WTC11 (cell line): Measurements from ENCODE around the gene SGTA. TPM values are rescaled to one million over a fixed set of nuclear protein-coding genes. Genes with fewer than 3 reads are reported as not detected.

ENCODE experiments used
- ATAC-seq: fragments of 200-7000 bp; cut with Tn5 transposase; 2 replicates; pipeline ENCODE4 v1.10.0; 2021; ENCODE audit warnings: mild to moderate bottlenecking, moderate library complexity
- CTCF ChIA-PET: fragments of 300-600 bp; sonication (Branson Sonifier 250); formaldehyde crosslinking; loops from one replicate; lab custom pipeline; 2021; ENCODE audit warnings: antibody characterized with exemption; lab: Charles Lee
- POLR2A ChIA-PET: fragments of 350-600 bp; sonication (Branson Sonifier 250); formaldehyde crosslinking; loops from one replicate; lab custom pipeline; 2021; ENCODE audit warnings: antibody characterized with exemption; lab: Charles Lee
- DNase-seq: peaks from one replicate; pipeline ENCODE4 v3.0.0; 2021; ENCODE audit warnings: low spot score
- H3K27ac Mint-ChIP-seq: 2 replicates; pipeline ENCODE4 v1.8.0; 2021; ENCODE audit warnings: mixed read lengths
- H3K27me3 Mint-ChIP-seq: 2 replicates; pipeline ENCODE4 v1.8.0; 2021; ENCODE audit warnings: low read depth, mild to moderate bottlenecking, moderate library complexity, mixed read lengths
- H3K36me3 Mint-ChIP-seq: 2 replicates; pipeline ENCODE4 v1.8.0; 2021; ENCODE audit warnings: mixed read lengths
- H3K4me1 Mint-ChIP-seq: 2 replicates; pipeline ENCODE4 v1.8.0; 2022; ENCODE audit warnings: mixed read lengths
- H3K4me3 Mint-ChIP-seq: 2 replicates; pipeline ENCODE4 v1.8.0; 2021; ENCODE audit warnings: mild to moderate bottlenecking, moderate library complexity, mixed read lengths
- H3K9me3 Mint-ChIP-seq: 2 replicates; pipeline ENCODE4 v1.8.0; 2021; ENCODE audit warnings: mixed read lengths
- AR ChIP-seq: fragments of 250-450 bp; sonication (Bioruptor Pico); IDR thresholded peaks from 2 replicates; pipeline ENCODE4 v1.9.0; 2021; ENCODE audit warnings: mild to moderate bottlenecking
- ATF1 ChIP-seq: sonication (generic); formaldehyde crosslinking; IDR thresholded peaks from 2 replicates; pipeline ENCODE4 v1.8.1; 2023; ENCODE audit warnings: mild to moderate bottlenecking, moderate library complexity, missing genetic modification reagents
- CBFB ChIP-seq: sonication (generic); formaldehyde crosslinking; IDR thresholded peaks from 2 replicates; pipeline ENCODE4 v1.8.1; 2022; ENCODE audit warnings: mild to moderate bottlenecking, low read depth, missing genetic modification reagents
- CREB1 ChIP-seq: sonication (generic); formaldehyde crosslinking; IDR thresholded peaks from 2 replicates; pipeline ENCODE4 v1.8.0; 2023; ENCODE audit warnings: mild to moderate bottlenecking, missing genetic modification reagents
- E2F1 ChIP-seq: sonication (generic); formaldehyde crosslinking; IDR thresholded peaks from 2 replicates; pipeline ENCODE4 v1.8.0; 2022; ENCODE audit warnings: mild to moderate bottlenecking, missing genetic modification reagents
- E2F4 ChIP-seq: sonication (generic); formaldehyde crosslinking; IDR thresholded peaks from 2 replicates; pipeline ENCODE4 v1.8.1; 2022; ENCODE audit warnings: low read depth, mild to moderate bottlenecking, moderate library complexity, missing genetic modification reagents, borderline replicate concordance
- ELF4 ChIP-seq: sonication (generic); formaldehyde crosslinking; IDR thresholded peaks from 2 replicates; pipeline ENCODE4 v1.8.1; 2022; ENCODE audit warnings: low read depth, mild to moderate bottlenecking, moderate library complexity, missing genetic modification reagents
- FOXK1 ChIP-seq: sonication (generic); formaldehyde crosslinking; IDR thresholded peaks from 2 replicates; pipeline ENCODE4 v1.8.0; 2022; ENCODE audit warnings: mild to moderate bottlenecking, moderate library complexity, missing genetic modification reagents
- GRHL2 ChIP-seq: fragments of 250-450 bp; sonication (Bioruptor Pico); IDR thresholded peaks from 2 replicates; pipeline ENCODE4 v1.8.0; 2022; ENCODE audit warnings: mild to moderate bottlenecking, moderate library complexity; ENCODE audit not compliant: insufficient replicate concordance, severe bottlenecking
- IRF2 ChIP-seq: sonication (generic); formaldehyde crosslinking; IDR thresholded peaks from 2 replicates; pipeline ENCODE4 v1.8.0; 2022; ENCODE audit warnings: low read depth, missing genetic modification reagents, borderline replicate concordance
- KAT7 ChIP-seq: sonication (generic); formaldehyde crosslinking; IDR thresholded peaks from 2 replicates; pipeline ENCODE4 v1.8.1; 2023; ENCODE audit warnings: missing genetic modification reagents, mild to moderate bottlenecking, borderline replicate concordance
- NFYB ChIP-seq: sonication (generic); formaldehyde crosslinking; conservative IDR thresholded peaks from 2 replicates; pipeline ENCODE4 v1.8.0; 2022; ENCODE audit warnings: low read depth, missing genetic modification reagents
- OVOL2 ChIP-seq: fragments of 250-450 bp; sonication (Bioruptor Pico); IDR thresholded peaks from 2 replicates; pipeline ENCODE4 v1.9.0; 2021; ENCODE audit warnings: mild to moderate bottlenecking, borderline replicate concordance
- SP1 ChIP-seq: sonication (generic); formaldehyde crosslinking; conservative IDR thresholded peaks from 2 replicates; pipeline ENCODE4 v1.8.1; 2022; ENCODE audit warnings: missing genetic modification reagents
- TEAD1 ChIP-seq: sonication (generic); formaldehyde crosslinking; IDR thresholded peaks from 2 replicates; pipeline ENCODE4 v1.8.0; 2022; ENCODE audit warnings: mild to moderate bottlenecking, missing genetic modification reagents
- USF1 ChIP-seq: sonication (generic); formaldehyde crosslinking; IDR thresholded peaks from 2 replicates; pipeline ENCODE4 v1.8.0; 2022; ENCODE audit warnings: mild to moderate bottlenecking, missing genetic modification reagents
- ZBTB21 ChIP-seq: sonication (generic); formaldehyde crosslinking; IDR thresholded peaks from 2 replicates; pipeline ENCODE4 v1.8.1; 2023; ENCODE audit warnings: mild to moderate bottlenecking, missing genetic modification reagents, borderline replicate concordance
- ZNF396 ChIP-seq: fragments of 250-450 bp; sonication (Bioruptor Pico); IDR thresholded peaks from 2 replicates; pipeline ENCODE4 v1.8.0; 2021; ENCODE audit warnings: mild to moderate bottlenecking, moderate library complexity, borderline replicate concordance
- total RNA-seq: library from RNA; stranded (reverse); gene quantifications from 3 replicates; pipeline ENCODE4 v1.2.3, GENCODE V29; 2021
- TF ChIP-seq, protein P1 (sequence below): fragments of 250-450 bp; sonication (Bioruptor Pico); IDR thresholded peaks from 2 replicates; pipeline ENCODE4 v1.8.0; 2021; ENCODE audit warnings: mild to moderate bottlenecking

Gene SGTA
- total RNA-seq, 1 experiment from 2014 or later, result 91.2 TPM

DNA sequence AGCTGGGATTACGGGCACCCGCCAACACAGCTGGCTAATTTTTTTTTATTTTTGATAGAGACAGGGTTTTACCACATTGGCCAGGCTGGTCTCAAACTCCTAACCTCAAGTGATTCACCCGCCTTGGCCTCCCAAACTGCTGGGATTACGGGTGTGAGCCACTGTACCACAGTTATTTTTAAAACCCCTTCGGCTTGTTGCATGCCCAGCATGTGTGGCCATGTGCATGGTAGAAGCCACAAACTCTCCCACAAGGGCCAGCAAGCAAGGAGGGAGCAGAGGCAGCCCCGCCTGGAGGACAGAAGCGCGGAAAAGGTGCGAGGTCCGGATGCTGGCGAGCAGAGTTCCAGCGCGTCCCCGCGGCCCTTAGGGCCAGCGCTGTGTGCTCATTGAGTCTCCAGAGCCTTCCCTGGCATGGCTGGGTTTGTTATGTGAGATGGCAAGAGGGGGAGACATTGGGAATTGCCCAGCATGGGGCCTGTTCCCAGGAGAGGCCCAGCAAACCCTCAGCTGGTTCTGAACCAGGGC, 15.1 kb upstream of the SGTA start:
- H3K27ac Mint-ChIP-seq, result no peak overlapping the region
- TF ChIP-seq E2F4 (CRISPR knock-in tag) (no peak), ELF4 (CRISPR knock-in tag) (no peak), ATF1 (no peak), SP1 (CRISPR knock-in tag) (no peak), CREB1 (CRISPR knock-in tag) (no peak), ZNF396 (CRISPR knock-in tag) (no peak), USF1 (no peak), KAT7 (CRISPR knock-in tag) (no peak), OVOL2 (CRISPR knock-in tag) (no peak), NFYB (no peak), E2F1 (CRISPR knock-in tag) (no peak), ZBTB21 (CRISPR knock-in tag) (no peak), IRF2 (CRISPR knock-in tag) (no peak), GRHL2 (CRISPR knock-in tag) (no peak), AR (CRISPR knock-in tag) (no peak)
- TF ChIP-seq, protein P1, sequence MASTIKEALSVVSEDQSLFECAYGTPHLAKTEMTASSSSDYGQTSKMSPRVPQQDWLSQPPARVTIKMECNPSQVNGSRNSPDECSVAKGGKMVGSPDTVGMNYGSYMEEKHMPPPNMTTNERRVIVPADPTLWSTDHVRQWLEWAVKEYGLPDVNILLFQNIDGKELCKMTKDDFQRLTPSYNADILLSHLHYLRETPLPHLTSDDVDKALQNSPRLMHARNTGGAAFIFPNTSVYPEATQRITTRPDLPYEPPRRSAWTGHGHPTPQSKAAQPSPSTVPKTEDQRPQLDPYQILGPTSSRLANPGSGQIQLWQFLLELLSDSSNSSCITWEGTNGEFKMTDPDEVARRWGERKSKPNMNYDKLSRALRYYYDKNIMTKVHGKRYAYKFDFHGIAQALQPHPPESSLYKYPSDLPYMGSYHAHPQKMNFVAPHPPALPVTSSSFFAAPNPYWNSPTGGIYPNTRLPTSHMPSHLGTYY, result no peak
- H3K4me1 Mint-ChIP-seq, result no peaks in the 10 kb centered on the region
- DNase-seq (no peak), ATAC-seq (no peak)
- ChIA-PET POLR2A (no interaction called here), CTCF (no interaction called here)
- H3K4me3 Mint-ChIP-seq, result no peak overlapping the region
- H3K27me3 Mint-ChIP-seq, result no peaks in the 10 kb centered on the region
- H3K36me3 Mint-ChIP-seq, result peaks cover 44% of the 10 kb centered on the region
- no peaks in the 10 kb centered on the region for H3K9me3 Mint-ChIP-seq

DNA sequence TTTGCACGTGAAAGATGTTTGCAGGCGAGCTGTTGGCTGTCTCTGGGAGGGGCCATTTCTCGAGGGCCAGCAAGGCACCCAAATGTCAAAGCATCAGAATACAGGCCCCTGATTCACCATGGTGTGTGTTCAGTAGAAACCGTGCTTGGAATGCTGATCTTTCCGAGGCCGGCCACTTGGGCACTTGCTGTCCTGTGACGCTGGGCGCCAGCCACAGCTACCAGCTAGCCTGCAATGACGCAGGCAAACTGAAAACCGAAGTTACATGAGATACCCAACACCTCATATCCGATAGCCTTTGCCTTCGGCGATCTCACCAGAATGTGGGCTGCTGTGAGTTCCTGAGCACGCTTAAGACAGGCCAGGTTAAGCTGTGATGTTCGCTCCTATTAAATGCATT, 14.2 kb upstream of the SGTA start:
- H3K4me1 Mint-ChIP-seq, result no peaks in the 10 kb centered on the region
- no peaks in the 10 kb centered on the region for H3K27me3 Mint-ChIP-seq
- no peak overlapping the region for H3K27ac Mint-ChIP-seq
- TF ChIP-seq CBFB (CRISPR knock-in tag), result no peak
- no peak for TF ChIP-seq FOXK1 (CRISPR knock-in tag)
- TF ChIP-seq TEAD1 (CRISPR knock-in tag), result no peak
- TF ChIP-seq, all 79 proteins: peak for 0
- ChIA-PET POLR2A (no interaction called here), CTCF (interaction anchor here (1.0 kb wide), 1 partner anchor 149 kb away, joined by 3 read pairs; no protein-coding TSS in a partner anchor)
- ATAC-seq (no peak), DNase-seq (no peak)
- Mint-ChIP-seq H3K36me3 (peaks cover 44% of the 10 kb centered on the region), H3K4me3 (no peak overlapping the region), H3K9me3 (no peaks in the 10 kb centered on the region)
